ENCODE results near the gene RAB7B.

DNA sequence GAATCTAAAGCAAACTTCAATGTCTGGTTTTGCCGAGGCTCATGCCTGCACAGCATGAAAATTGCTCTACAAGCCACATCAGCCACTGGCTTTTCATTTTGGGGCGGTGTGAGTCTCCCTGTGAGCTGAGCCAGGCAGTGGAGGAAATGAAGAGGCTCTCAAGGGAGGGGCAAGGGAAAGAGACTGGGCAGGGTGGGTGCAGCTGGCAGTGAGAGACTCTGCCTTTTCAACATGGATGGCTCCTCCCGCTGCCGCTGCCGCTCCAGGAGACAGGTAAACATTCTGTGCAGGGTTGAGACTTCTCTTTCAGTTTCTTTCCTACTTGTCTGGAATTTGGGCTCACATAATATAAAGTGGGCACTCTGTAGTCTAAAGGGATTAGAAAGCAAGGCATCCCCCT lies 31.8 kb upstream of the RAB7B start:
- TF ChIP-seq, protein P1, sequence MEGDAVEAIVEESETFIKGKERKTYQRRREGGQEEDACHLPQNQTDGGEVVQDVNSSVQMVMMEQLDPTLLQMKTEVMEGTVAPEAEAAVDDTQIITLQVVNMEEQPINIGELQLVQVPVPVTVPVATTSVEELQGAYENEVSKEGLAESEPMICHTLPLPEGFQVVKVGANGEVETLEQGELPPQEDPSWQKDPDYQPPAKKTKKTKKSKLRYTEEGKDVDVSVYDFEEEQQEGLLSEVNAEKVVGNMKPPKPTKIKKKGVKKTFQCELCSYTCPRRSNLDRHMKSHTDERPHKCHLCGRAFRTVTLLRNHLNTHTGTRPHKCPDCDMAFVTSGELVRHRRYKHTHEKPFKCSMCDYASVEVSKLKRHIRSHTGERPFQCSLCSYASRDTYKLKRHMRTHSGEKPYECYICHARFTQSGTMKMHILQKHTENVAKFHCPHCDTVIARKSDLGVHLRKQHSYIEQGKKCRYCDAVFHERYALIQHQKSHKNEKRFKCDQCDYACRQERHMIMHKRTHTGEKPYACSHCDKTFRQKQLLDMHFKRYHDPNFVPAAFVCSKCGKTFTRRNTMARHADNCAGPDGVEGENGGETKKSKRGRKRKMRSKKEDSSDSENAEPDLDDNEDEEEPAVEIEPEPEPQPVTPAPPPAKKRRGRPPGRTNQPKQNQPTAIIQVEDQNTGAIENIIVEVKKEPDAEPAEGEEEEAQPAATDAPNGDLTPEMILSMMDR (IDR thresholded peaks at IDR 0.05 in 4 of 5, conservative IDR thresholded peaks at IDR 0.05 in 1 of 5), result no peak
- TF ChIP-seq POLR2A (IDR thresholded peaks at IDR 0.05), result no peak
